Activated CD4-positive, alpha-beta T cell treated with anti-CD3 and anti-CD28 coated beads, Interleukin-2, amount 10 ng/mL, durations not matched to agents 24 days and 14 days (primary cell): ENCODE data around the gene WIPI1. TPM values are rescaled to one million over a fixed set of nuclear protein-coding genes. Genes with fewer than 3 reads are reported as not detected.

Experiments
- DNase-seq: peaks from one replicate; pipeline ENCODE4 v3.0.0; 2022
- H3K27ac Mint-ChIP-seq: one replicate; pipeline ENCODE4 v1.8.0; 2022; ENCODE audit warnings: mild to moderate bottlenecking, mixed read lengths
- H3K27me3 Mint-ChIP-seq: one replicate; pipeline ENCODE4 v1.8.0; 2022; ENCODE audit warnings: mixed read lengths
- H3K36me3 Mint-ChIP-seq: one replicate; pipeline ENCODE4 v1.8.0; 2022; ENCODE audit warnings: low read depth, mild to moderate bottlenecking, mixed read lengths
- H3K4me1 Mint-ChIP-seq: one replicate; pipeline ENCODE4 v1.8.0; 2021; ENCODE audit warnings: mixed read lengths
- H3K4me3 Mint-ChIP-seq: one replicate; pipeline ENCODE4 v1.8.0; 2022; ENCODE audit warnings: mild to moderate bottlenecking, moderate library complexity, mixed read lengths
- H3K9me3 Mint-ChIP-seq: one replicate; pipeline ENCODE4 v1.8.0; 2021; ENCODE audit warnings: mixed read lengths
- intact Hi-C: fragments of 100-400 bp; cut with micrococcal nuclease; formaldehyde crosslinking; loops from one replicate; pipeline ENCODE4 v1.15.1; 2023
- total RNA-seq: library from RNA; stranded (reverse); gene quantifications from 2 replicates; pipeline ENCODE4 v1.2.3, GENCODE V29; 2022

WIPI1 gene
- total RNA-seq, 1 donor from 2014 or later = 9.5 TPM

GRCh38 chr17:68470961-68471360 is 13.7 kb upstream of the WIPI1 start:
- no peak for DNase-seq
- intact Hi-C loops = no loop called here
- H3K27me3 Mint-ChIP-seq = peaks cover 36% of the 10 kb centered on the region
- no peak overlapping the region for H3K4me3 Mint-ChIP-seq
- H3K4me1 Mint-ChIP-seq = peaks cover 3% of the 10 kb centered on the region
- H3K9me3 Mint-ChIP-seq = no peaks in the 10 kb centered on the region
- H3K36me3 Mint-ChIP-seq = no peaks in the 10 kb centered on the region
- H3K27ac Mint-ChIP-seq = no peak overlapping the region

GRCh38 chr17:68468788-68469187 is 11.5 kb upstream of the WIPI1 start:
- peaks cover 31% of the 10 kb centered on the region for H3K27me3 Mint-ChIP-seq
- H3K36me3 Mint-ChIP-seq = no peaks in the 10 kb centered on the region
- no peak overlapping the region for H3K27ac Mint-ChIP-seq
- no peaks in the 10 kb centered on the region for H3K9me3 Mint-ChIP-seq
- no peak overlapping the region for H3K4me3 Mint-ChIP-seq
- peaks cover 7% of the 10 kb centered on the region for H3K4me1 Mint-ChIP-seq
- DNase-seq = no peak
- intact Hi-C loops = loop anchor here (10.0 kb wide), 1 partner anchor 644 kb away; the partner anchor contains the start of gene BPTF

GRCh38 chr17:68468334-68468733 is 11.0 kb upstream of the WIPI1 start:
- Mint-ChIP-seq H3K9me3 (no peaks in the 10 kb centered on the region), H3K36me3 (no peaks in the 10 kb centered on the region), H3K4me3 (no peak overlapping the region), H3K27ac (no peak overlapping the region), H3K27me3 (peaks cover 29% of the 10 kb centered on the region), H3K4me1 (peaks cover 7% of the 10 kb centered on the region)
- intact Hi-C loops = loop anchor here (10.0 kb wide), 1 partner anchor 644 kb away; the partner anchor contains the start of gene BPTF
- no peak for DNase-seq

- Mint-ChIP-seq H3K4me3 (no peak overlapping the region), H3K9me3 (no peaks in the 10 kb centered on the region), H3K27me3 (peaks cover 11% of the 10 kb centered on the region), H3K27ac (no peak overlapping the region), H3K4me1 (peaks cover 44% of the 10 kb centered on the region), H3K36me3 (no peaks in the 10 kb centered on the region)
- intact Hi-C loops = loop anchor here (1.0 to 10.0 kb wide), 8 partner anchors 27 to 639 kb away; partner anchors contain the start of gene BPTF
- DNase-seq = no peak
These were observed 6.1 kb upstream of the WIPI1 start for GRCh38 chr17:68463211-68464019.

GRCh38 chr17:68462381-68463210 is 5.3 kb upstream of the WIPI1 start:
- peak; percentile 93 for DNase-seq
- peak overlapping the region; percentile 14 for H3K4me3 Mint-ChIP-seq
- peaks cover 3% of the 10 kb centered on the region for H3K27me3 Mint-ChIP-seq
- no peaks in the 10 kb centered on the region for H3K36me3 Mint-ChIP-seq
- H3K4me1 Mint-ChIP-seq = peaks cover 50% of the 10 kb centered on the region
- intact Hi-C loops = loop anchor here (1.0 to 10.0 kb wide), 8 partner anchors 26 to 638 kb away; partner anchors contain the start of gene BPTF
- peak overlapping the region; percentile 67 for H3K27ac Mint-ChIP-seq
- H3K9me3 Mint-ChIP-seq = no peaks in the 10 kb centered on the region

- Mint-ChIP-seq H3K9me3 (no peaks in the 10 kb centered on the region), H3K4me3 (peak overlapping the region; percentile 57), H3K4me1 (peaks cover 52% of the 10 kb centered on the region), H3K36me3 (no peaks in the 10 kb centered on the region), H3K27me3 (no peaks in the 10 kb centered on the region), H3K27ac (peak overlapping the region; percentile 92)
- DNase-seq = peak; percentile 85
- intact Hi-C loops = loop anchor here (2.0 to 10.0 kb wide), 6 partner anchors 45 to 637 kb away; partner anchors contain the start of gene BPTF
These were observed 4.3 kb upstream of the WIPI1 start for GRCh38 chr17:68461589-68461988.

- peak overlapping the region; percentile 92 for H3K27ac Mint-ChIP-seq
- peak overlapping the region; percentile 57 for H3K4me3 Mint-ChIP-seq
- intact Hi-C loops = loop anchor here (2.0 to 10.0 kb wide), 6 partner anchors 46 to 636 kb away; partner anchors contain the start of gene BPTF
- H3K27me3 Mint-ChIP-seq = no peaks in the 10 kb centered on the region
- H3K36me3 Mint-ChIP-seq = no peaks in the 10 kb centered on the region
- peak; percentile 67 for DNase-seq
- no peaks in the 10 kb centered on the region for H3K9me3 Mint-ChIP-seq
- H3K4me1 Mint-ChIP-seq = peaks cover 56% of the 10 kb centered on the region
These were observed 3.8 kb upstream of the WIPI1 start for GRCh38 chr17:68461122-68461539.

GRCh38 chr17:68460715-68461114 is 3.4 kb upstream of the WIPI1 start:
- H3K9me3 Mint-ChIP-seq = no peaks in the 10 kb centered on the region
- H3K27me3 Mint-ChIP-seq = no peaks in the 10 kb centered on the region
- peak overlapping the region; percentile 92 for H3K27ac Mint-ChIP-seq
- H3K4me1 Mint-ChIP-seq = peaks cover 56% of the 10 kb centered on the region
- DNase-seq = peak; percentile 84
- peak overlapping the region; percentile 57 for H3K4me3 Mint-ChIP-seq
- intact Hi-C loops = loop anchor here (2.0 to 10.0 kb wide), 6 partner anchors 46 to 636 kb away; partner anchors contain the start of gene BPTF
- no peaks in the 10 kb centered on the region for H3K36me3 Mint-ChIP-seq

GRCh38 chr17:68460146-68460545 is 2.9 kb upstream of the WIPI1 start:
- Mint-ChIP-seq H3K9me3 (no peaks in the 10 kb centered on the region), H3K27ac (peak overlapping the region; percentile 92), H3K4me1 (peaks cover 55% of the 10 kb centered on the region), H3K36me3 (no peaks in the 10 kb centered on the region), H3K27me3 (no peaks in the 10 kb centered on the region), H3K4me3 (peak overlapping the region; percentile 57)
- peak; percentile 68 for DNase-seq
- intact Hi-C loops = loop anchor here (2.0 to 10.0 kb wide), 6 partner anchors 47 to 635 kb away; partner anchors contain the start of gene BPTF

- Mint-ChIP-seq H3K9me3 (no peaks in the 10 kb centered on the region), H3K4me1 (peaks cover 59% of the 10 kb centered on the region), H3K36me3 (no peaks in the 10 kb centered on the region), H3K4me3 (peak overlapping the region; percentile 57), H3K27me3 (no peaks in the 10 kb centered on the region), H3K27ac (peak overlapping the region; percentile 84)
- intact Hi-C loops = no loop called here
- peak; percentile 66 for DNase-seq
These were observed 1.8 kb upstream of the WIPI1 start for GRCh38 chr17:68459037-68459639.

- Mint-ChIP-seq H3K27ac (peak overlapping the region; percentile 86), H3K27me3 (no peaks in the 10 kb centered on the region), H3K4me1 (peaks cover 62% of the 10 kb centered on the region), H3K4me3 (peak overlapping the region; percentile 92), H3K36me3 (no peaks in the 10 kb centered on the region), H3K9me3 (no peaks in the 10 kb centered on the region)
- DNase-seq = peak; percentile 67
- intact Hi-C loops = no loop called here
These were observed 1.2 kb upstream of the WIPI1 start for GRCh38 chr17:68458260-68459036.

- Mint-ChIP-seq H3K27me3 (no peaks in the 10 kb centered on the region), H3K4me1 (peaks cover 61% of the 10 kb centered on the region), H3K27ac (peak overlapping the region; percentile 86), H3K4me3 (peak overlapping the region; percentile 92), H3K9me3 (no peaks in the 10 kb centered on the region), H3K36me3 (peaks cover 4% of the 10 kb centered on the region)
- peak; percentile 100 for DNase-seq
- intact Hi-C loops = loop anchor here (2.0 kb wide), 1 partner anchor 423 kb away; the partner anchor contains the start of gene KPNA2
These were observed 403 bp upstream of the WIPI1 start for GRCh38 chr17:68457539-68458259.
